HepG2 (cell line): ENCODE data around the gene ATP6V0A1. TPM values are rescaled to one million over a fixed set of nuclear protein-coding genes. Genes with fewer than 3 reads are reported as not detected.

Experiments
- ARNTL ChIP-seq: sonication (generic); formaldehyde crosslinking; IDR thresholded peaks from 2 replicates; pipeline ENCODE4 v1.4.0; 2020; ENCODE audit warnings: mild to moderate bottlenecking, missing genetic modification reagents
- ATF7-NPFF ChIP-seq: sonication (generic); formaldehyde crosslinking; IDR thresholded peaks from 2 replicates; pipeline ENCODE4 v1.8.1; 2023; ENCODE audit warnings: mild to moderate bottlenecking, low read depth, missing genetic modification reagents, moderate library complexity
- DNMT3B ChIP-seq: conservative IDR thresholded peaks from 2 replicates; pipeline ENCODE4 v1.6.1; 2016; ENCODE audit warnings: missing biosample characterization, control low read depth
- KAT2B ChIP-seq: fragments of 150-350 bp; IDR thresholded peaks from 2 replicates; pipeline ENCODE4 v1.6.1; 2014; ENCODE audit warnings: low read depth, low read length, borderline replicate concordance
- KDM2A ChIP-seq: sonication (generic); formaldehyde crosslinking; IDR thresholded peaks from 2 replicates; pipeline ENCODE4 v1.4.0; 2020; ENCODE audit warnings: low read depth, missing genetic modification reagents, borderline replicate concordance
- MAZ ChIP-seq, 2 experiments: sonication (generic) in 1 of 2; formaldehyde crosslinking in 1 of 2; IDR thresholded peaks; 2 replicates each; pipeline versions ENCODE4 v1.5.0 to v1.6.1; 2012 to 2020; ENCODE audit warnings: low read depth in 2 of 2, mild to moderate bottlenecking in 2 of 2, borderline replicate concordance in 1 of 2, improper control_type of control experiment in 1 of 2, low read length in 1 of 2, missing genetic modification reagents in 1 of 2, moderate library complexity in 1 of 2
- MED1 ChIP-seq: sonication (generic); formaldehyde crosslinking; IDR thresholded peaks from 2 replicates; pipeline ENCODE4 v1.4.0; 2020; ENCODE audit warnings: missing genetic modification reagents
- NR3C1 ChIP-seq: sonication (generic); formaldehyde crosslinking; IDR thresholded peaks from 2 replicates; pipeline ENCODE4 v1.4.0; 2020; ENCODE audit warnings: missing genetic modification reagents
- RAD51 ChIP-seq: fragments of 450-650 bp; IDR thresholded peaks from 2 replicates; pipeline ENCODE4 v1.6.1; 2016; ENCODE audit warnings: borderline replicate concordance
- SALL1 ChIP-seq: sonication (generic); formaldehyde crosslinking; IDR thresholded peaks from 2 replicates; pipeline ENCODE4 v1.8.0; 2022; ENCODE audit warnings: mild to moderate bottlenecking, missing genetic modification reagents
- SIX1 ChIP-seq: sonication (generic); formaldehyde crosslinking; IDR thresholded peaks from 2 replicates; pipeline ENCODE4 v1.4.0; 2020; ENCODE audit warnings: missing genetic modification reagents, borderline replicate concordance
- SIX4 ChIP-seq: sonication (generic); formaldehyde crosslinking; IDR thresholded peaks from 2 replicates; pipeline ENCODE4 v1.4.0; 2020; ENCODE audit warnings: missing genetic modification reagents
- SYNCRIP ChIP-seq: fragments of 200-400 bp; formaldehyde crosslinking; IDR thresholded peaks from 2 replicates; pipeline ENCODE4 v1.6.1; 2018; ENCODE audit warnings: mild to moderate bottlenecking, low read depth, low read length; ENCODE audit not compliant: insufficient read depth
- TSC22D2 ChIP-seq: sonication (generic); formaldehyde crosslinking; IDR thresholded peaks from 2 replicates; pipeline ENCODE4 v1.5.1; 2020; ENCODE audit warnings: missing genetic modification reagents, mild to moderate bottlenecking, borderline replicate concordance
- ZNF264 ChIP-seq: sonication (generic); formaldehyde crosslinking; IDR thresholded peaks from 2 replicates; pipeline ENCODE4 v1.4.0; 2020; ENCODE audit warnings: missing genetic modification reagents
- ZNF350 ChIP-seq: sonication (generic); formaldehyde crosslinking; IDR thresholded peaks from 2 replicates; pipeline ENCODE4 v1.4.0; 2020; ENCODE audit warnings: mild to moderate bottlenecking, low read depth, missing genetic modification reagents, borderline replicate concordance
- ZNF354B ChIP-seq: sonication (generic); formaldehyde crosslinking; IDR thresholded peaks from 2 replicates; pipeline ENCODE4 v1.8.0; 2022; ENCODE audit warnings: mild to moderate bottlenecking, missing genetic modification reagents
- ZNF451 ChIP-seq: sonication (generic); formaldehyde crosslinking; IDR thresholded peaks from 2 replicates; pipeline ENCODE4 v1.5.0; 2020; ENCODE audit warnings: mild to moderate bottlenecking, missing genetic modification reagents
- ZNF572 ChIP-seq: sonication (generic); formaldehyde crosslinking; IDR thresholded peaks from 2 replicates; pipeline ENCODE4 v1.5.1; 2020; ENCODE audit warnings: mild to moderate bottlenecking, missing genetic modification reagents
- ZNF652 ChIP-seq: IDR thresholded peaks from 2 replicates; pipeline ENCODE4 v1.6.1; 2016; ENCODE audit warnings: low read depth, borderline replicate concordance
- ZZZ3 ChIP-seq: sonication (generic); formaldehyde crosslinking; IDR thresholded peaks from 2 replicates; pipeline ENCODE4 v1.4.0; 2020; ENCODE audit warnings: missing genetic modification reagents, mild to moderate bottlenecking, borderline replicate concordance
- polyA plus RNA-seq, 8 experiments: library from polyadenylated mRNA; depleted of rRNA in 3 of 8; stranded (reverse) in 7 of 8; unstranded in 1 of 8; fragments of >200 nt; fragmentation: Illumina TruSeq in 4 of 8; extraction: Trizol in 4 of 8; gene quantifications; 2 replicates each; pipeline versions ENCODE4 v1.2.1 to v1.2.3, GENCODE V29; 2011 to 2016; ENCODE audit warnings: low read depth in 4 of 8, missing spikeins in 1 of 8, mixed read lengths in 1 of 8; ENCODE audit not compliant: insufficient read depth in 1 of 8
- total RNA-seq, 5 experiments: library from RNA; depleted of rRNA; stranded (reverse); fragments of >200 nt; fragmentation: Illumina TruSeq; extraction: Trizol; gene quantifications; 2 replicates each; pipeline ENCODE4 v1.2.3, GENCODE V29; 2016; ENCODE audit warnings: low read depth in 1 of 5
- TF ChIP-seq, protein P1 (sequence below): sonication (generic); formaldehyde crosslinking; IDR thresholded peaks from 2 replicates; pipeline ENCODE4 v1.5.0; 2020; ENCODE audit warnings: missing genetic modification reagents, mild to moderate bottlenecking, borderline replicate concordance
- TF ChIP-seq, protein P2 (sequence below): conservative IDR thresholded peaks from 2 replicates; pipeline ENCODE4 v1.6.1; 2018; ENCODE audit warnings: missing genetic modification reagents
- TF ChIP-seq, protein P3 (sequence below): sonication (generic); formaldehyde crosslinking; IDR thresholded peaks from 2 replicates; pipeline ENCODE4 v1.4.0; 2020; ENCODE audit warnings: missing genetic modification reagents, borderline replicate concordance
- TF ChIP-seq, protein P4 (sequence below): sonication (generic); formaldehyde crosslinking; IDR thresholded peaks from 2 replicates; pipeline ENCODE4 v1.8.0; 2022; ENCODE audit warnings: mild to moderate bottlenecking, missing genetic modification reagents, moderate library complexity

Gene ATP6V0A1
- total and polyA plus RNA-seq, 2 of the 13 experiments (the other 11 are each of a cell fraction or from before 2014, with no cell fraction given): 27.9 to 54.1 TPM

DNA sequence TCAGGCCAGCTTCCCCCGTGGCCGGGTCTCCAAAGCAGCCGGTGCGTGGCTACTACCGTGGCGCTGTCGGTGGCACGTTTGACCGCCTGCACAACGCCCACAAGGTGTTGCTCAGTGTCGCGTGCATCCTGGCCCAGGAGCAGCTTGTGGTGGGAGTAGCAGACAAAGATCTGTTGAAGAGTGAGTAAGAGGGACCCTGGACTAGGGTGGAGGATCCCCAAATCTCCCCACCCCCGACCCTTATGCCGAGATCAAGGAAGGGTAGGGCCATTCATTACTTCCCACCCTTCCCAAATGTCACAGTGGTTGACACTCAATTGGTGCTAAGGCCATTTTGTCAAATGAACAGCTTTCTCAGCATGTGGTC, 104.4 kb downstream of the ATP6V0A1 start (continued):
- TF ChIP-seq SALL1 (CRISPR knock-in tag) (no peak), ZNF350 (CRISPR knock-in tag) (no peak), ATF7-NPFF (no peak), ZNF451 (no peak), ZNF572 (CRISPR knock-in tag) (no peak), ZNF354B (no peak), KAT2B (no peak), ZNF264 (CRISPR knock-in tag) (0 out of 2 replicates have a peak, but pooled peaks have one; percentile 48), ZNF652 (CRISPR knock-in tag) (no peak), DNMT3B (no peak), SYNCRIP (no peak), NR3C1 (CRISPR knock-in tag) (no peak), KDM2A (CRISPR knock-in tag) (no peak), SIX1 (CRISPR knock-in tag) (no peak), MAZ (IDR thresholded peaks at IDR 0.05; ENCODE audit: borderline replicate concordance, low read depth, low read length) (no peak), MAZ (CRISPR knock-in tag; IDR thresholded peaks at IDR 0.05; ENCODE audit: low read depth) (0 out of 2 replicates have a peak, but pooled peaks have one; percentile 14), ARNTL (no peak), ZZZ3 (no peak), RAD51 (no peak), TSC22D2 (CRISPR knock-in tag) (no peak; the same call in 1 of the 2 replicates), MED1 (CRISPR knock-in tag) (no peak), SIX4 (no peak)
- TF ChIP-seq, protein P1, sequence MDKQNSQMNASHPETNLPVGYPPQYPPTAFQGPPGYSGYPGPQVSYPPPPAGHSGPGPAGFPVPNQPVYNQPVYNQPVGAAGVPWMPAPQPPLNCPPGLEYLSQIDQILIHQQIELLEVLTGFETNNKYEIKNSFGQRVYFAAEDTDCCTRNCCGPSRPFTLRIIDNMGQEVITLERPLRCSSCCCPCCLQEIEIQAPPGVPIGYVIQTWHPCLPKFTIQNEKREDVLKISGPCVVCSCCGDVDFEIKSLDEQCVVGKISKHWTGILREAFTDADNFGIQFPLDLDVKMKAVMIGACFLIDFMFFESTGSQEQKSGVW (CRISPR knock-in tag): no peak
- TF ChIP-seq, protein P2, sequence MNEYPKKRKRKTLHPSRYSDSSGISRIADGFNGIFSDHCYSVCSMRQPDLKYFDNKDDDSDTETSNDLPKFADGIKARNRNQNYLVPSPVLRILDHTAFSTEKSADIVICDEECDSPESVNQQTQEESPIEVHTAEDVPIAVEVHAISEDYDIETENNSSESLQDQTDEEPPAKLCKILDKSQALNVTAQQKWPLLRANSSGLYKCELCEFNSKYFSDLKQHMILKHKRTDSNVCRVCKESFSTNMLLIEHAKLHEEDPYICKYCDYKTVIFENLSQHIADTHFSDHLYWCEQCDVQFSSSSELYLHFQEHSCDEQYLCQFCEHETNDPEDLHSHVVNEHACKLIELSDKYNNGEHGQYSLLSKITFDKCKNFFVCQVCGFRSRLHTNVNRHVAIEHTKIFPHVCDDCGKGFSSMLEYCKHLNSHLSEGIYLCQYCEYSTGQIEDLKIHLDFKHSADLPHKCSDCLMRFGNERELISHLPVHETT (CRISPR knock-in tag): no peak
- TF ChIP-seq, protein P3, sequence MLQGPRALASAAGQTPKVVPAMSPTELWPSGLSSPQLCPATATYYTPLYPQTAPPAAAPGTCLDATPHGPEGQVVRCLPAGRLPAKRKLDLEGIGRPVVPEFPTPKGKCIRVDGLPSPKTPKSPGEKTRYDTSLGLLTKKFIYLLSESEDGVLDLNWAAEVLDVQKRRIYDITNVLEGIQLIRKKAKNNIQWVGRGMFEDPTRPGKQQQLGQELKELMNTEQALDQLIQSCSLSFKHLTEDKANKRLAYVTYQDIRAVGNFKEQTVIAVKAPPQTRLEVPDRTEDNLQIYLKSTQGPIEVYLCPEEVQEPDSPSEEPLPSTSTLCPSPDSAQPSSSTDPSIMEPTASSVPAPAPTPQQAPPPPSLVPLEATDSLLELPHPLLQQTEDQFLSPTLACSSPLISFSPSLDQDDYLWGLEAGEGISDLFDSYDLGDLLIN: no peak
- TF ChIP-seq, protein P4, sequence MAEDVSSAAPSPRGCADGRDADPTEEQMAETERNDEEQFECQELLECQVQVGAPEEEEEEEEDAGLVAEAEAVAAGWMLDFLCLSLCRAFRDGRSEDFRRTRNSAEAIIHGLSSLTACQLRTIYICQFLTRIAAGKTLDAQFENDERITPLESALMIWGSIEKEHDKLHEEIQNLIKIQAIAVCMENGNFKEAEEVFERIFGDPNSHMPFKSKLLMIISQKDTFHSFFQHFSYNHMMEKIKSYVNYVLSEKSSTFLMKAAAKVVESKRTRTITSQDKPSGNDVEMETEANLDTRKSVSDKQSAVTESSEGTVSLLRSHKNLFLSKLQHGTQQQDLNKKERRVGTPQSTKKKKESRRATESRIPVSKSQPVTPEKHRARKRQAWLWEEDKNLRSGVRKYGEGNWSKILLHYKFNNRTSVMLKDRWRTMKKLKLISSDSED (CRISPR knock-in tag): no peak
